DMS153 treated with DMSO at 0.1 percent for 48 hours (cell line): Measurements from ENCODE around the gene PKN2.
"Not testable (repeated sequence)": the region's sequence is repeated elsewhere in the genome, so short reads cannot be mapped to it uniquely, and the experiment has no call there.

Experiments
- DNase-seq: peaks from one replicate; lab custom pipeline; 2025; ENCODE audit not compliant: unreplicated experiment; lab: John Stamatoyannopoulos, UW

The PKN2 gene

GRCh38 chr1:88678405-88678804 is 5.7 kb upstream of the PKN2 start:
- no peak for DNase-seq

- no peak for DNase-seq
These were observed 3.6 kb upstream of the PKN2 start for GRCh38 chr1:88680471-88680870.

- DNase-seq, result no peak
These were observed 3.0 kb upstream of the PKN2 start for GRCh38 chr1:88680911-88681622.

- DNase-seq, result peak; percentile 6
These were observed 597 bp downstream of the PKN2 start for GRCh38 chr1:88684482-88685258.

- DNase-seq, result peak; percentile 3
These were observed 1.2 kb downstream of the PKN2 start for GRCh38 chr1:88685259-88685620.

GRCh38 chr1:88691540-88691939 is 7.5 kb downstream of the PKN2 start:
- DNase-seq, result no peak

GRCh38 chr1:88695781-88696180 is 11.7 kb downstream of the PKN2 start:
- no peak for DNase-seq

- no peak for DNase-seq
These were observed 13.4 kb downstream of the PKN2 start for GRCh38 chr1:88697503-88697902.

- DNase-seq, result no peak
These were observed 14.1 kb downstream of the PKN2 start for GRCh38 chr1:88698140-88698539.

GRCh38 chr1:88698764-88699163 is 14.7 kb downstream of the PKN2 start:
- no peak for DNase-seq

GRCh38 chr1:88700425-88701013 is 16.4 kb downstream of the PKN2 start:
- DNase-seq, result no peak

GRCh38 chr1:88701275-88701674 is 17.2 kb downstream of the PKN2 start:
- DNase-seq, result no peak

GRCh38 chr1:88701793-88702192 is 17.7 kb downstream of the PKN2 start:
- DNase-seq, result not testable (repeated sequence)

GRCh38 chr1:88708011-88708410 is 23.9 kb downstream of the PKN2 start:
- DNase-seq, result no peak

GRCh38 chr1:88712907-88713306 is 28.8 kb downstream of the PKN2 start:
- DNase-seq, result not testable (repeated sequence)

GRCh38 chr1:88716571-88716970 is 32.5 kb downstream of the PKN2 start:
- DNase-seq, result not testable (repeated sequence)

GRCh38 chr1:88722492-88722891 is 38.4 kb downstream of the PKN2 start:
- no peak for DNase-seq

GRCh38 chr1:88726697-88727096 is 42.6 kb downstream of the PKN2 start:
- no peak for DNase-seq

- DNase-seq, result no peak
These were observed 43.1 kb downstream of the PKN2 start for GRCh38 chr1:88727205-88727604.

GRCh38 chr1:88729297-88729696 is 45.2 kb downstream of the PKN2 start:
- no peak for DNase-seq

- DNase-seq, result no peak
These were observed 46.1 kb downstream of the PKN2 start for GRCh38 chr1:88730132-88730675.

GRCh38 chr1:88730995-88731394 is 46.9 kb downstream of the PKN2 start:
- DNase-seq, result no peak
